ENCODE data around the gene MRPS25.

- TF ChIP-seq CBX5 (IDR thresholded peaks at IDR 0.05; ENCODE audit: borderline replicate concordance, low read depth) (no peak), NCOA2 (IDR thresholded peaks at IDR 0.05; ENCODE audit: partially characterized antibody in 2 of 2) (no peak), BMI1 (IDR thresholded peaks at IDR 0.05; ENCODE audit: low read length) (no peak), MBD2 (IDR thresholded peaks at IDR 0.05; ENCODE audit: borderline replicate concordance, low read depth) (no peak)
- TF ChIP-seq, protein P1, sequence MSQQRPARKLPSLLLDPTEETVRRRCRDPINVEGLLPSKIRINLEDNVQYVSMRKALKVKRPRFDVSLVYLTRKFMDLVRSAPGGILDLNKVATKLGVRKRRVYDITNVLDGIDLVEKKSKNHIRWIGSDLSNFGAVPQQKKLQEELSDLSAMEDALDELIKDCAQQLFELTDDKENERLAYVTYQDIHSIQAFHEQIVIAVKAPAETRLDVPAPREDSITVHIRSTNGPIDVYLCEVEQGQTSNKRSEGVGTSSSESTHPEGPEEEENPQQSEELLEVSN (IDR thresholded peaks at IDR 0.05; ENCODE audit: borderline replicate concordance in 1 of 2, extremely low read depth in 1 of 2, insufficient read depth in 1 of 2, insufficient read length in 1 of 2, low read depth in 1 of 2, low read length in 1 of 2, poor library complexity in 1 of 2, severe bottlenecking in 1 of 2), result no peak
These were observed 17.0 kb upstream of the MRPS25 start for GRCh38 chr3:15081960-15082664.

All from K562 (cell line).